Measurements from ENCODE around the gene PHPT1. TPM values are rescaled to one million over a fixed set of nuclear protein-coding genes. Genes with fewer than 3 reads are reported as not detected.
"Not testable (repeated sequence)": the region's sequence is repeated elsewhere in the genome, so short reads cannot be mapped to it uniquely, and the experiment has no call there.

Gene PHPT1
- total RNA-seq: 10 to 100 TPM; 43.4 to 84.1 (median 53.9) TPM

- TF ChIP-seq POLR2A (IDR thresholded peaks at IDR 0.05; ENCODE audit: low read depth) (peak; percentile 73), POLR2AphosphoS5 (IDR thresholded peaks at IDR 0.05) (peak; percentile 88 to 96), CTCF (IDR thresholded peaks at IDR 0.05) (peak in 1 of 3 experiments; percentile 29), EP300 (IDR thresholded peaks at IDR 0.05) (no peak)
- peaks cover 43 to 66% (median 56%) of the 10 kb centered on the region in 4 donors for H3K4me1 ChIP-seq
Observed at GRCh38 chr9:136849038-136849959, at the start of gene PHPT1. TSS of gene PHPT1 (plus strand) at chr9:136849409. CDS start at chr9:136849431, 22 bp downstream.

GRCh38 chr9:136799854-136800657, 49.2 kb upstream of the PHPT1 start:
- H3K27ac ChIP-seq (replicated peaks in 1 of 4): no peak overlapping the region
- peaks cover 21 to 32% (median 23%) of the 10 kb centered on the region in 4 donors for H3K4me1 ChIP-seq

More at GRCh38 chr9:136849038-136849959, at the start of gene PHPT1:
- Histone ChIP-seq H3K27me3 (peaks cover 0 to 37% (median 24%) of the 10 kb centered on the region in 4 donors), H3K4me3 (peak within 1 kb of the TSS; percentile 57 to 78 (median 74)), H3K9me3 (no peaks in the 10 kb centered on the region), H3K36me3 (peaks cover 0 to 18% (median 11%) of the 10 kb centered on the region in 4 donors), H3K27ac (replicated peaks in 1 of 4) (peak within 1 kb of the TSS; percentile 88 to 95 (median 90))
- DNase-seq (ENCODE audit: extremely low spot score): peak; percentile 100
- intact Hi-C loops (cut with DNase I): loop anchor here (5.0 kb wide), 1 partner anchor 47 kb away; no protein-coding TSS in a partner anchor
- WGBS: no CpG with 5 or more reads among the region's 77 CpGs

GRCh38 chr9:136802321-136802720, 46.9 kb upstream of the PHPT1 start:
- Histone ChIP-seq H3K27me3 (peaks cover 6 to 58% (median 45%) of the 10 kb centered on the region in 4 donors), H3K27ac (replicated peaks in 1 of 4) (no peak overlapping the region), H3K9me3 (no peaks in the 10 kb centered on the region), H3K4me3 (no peak overlapping the region), H3K4me1 (peaks cover 32 to 43% (median 38%) of the 10 kb centered on the region in 4 donors), H3K36me3 (peaks cover 0 to 14% (median 4%) of the 10 kb centered on the region in 4 donors)
- intact Hi-C loops (cut with DNase I): loop anchor here (5.0 kb wide), 1 partner anchor 45 kb away; the partner anchor contains the start of gene PHPT1
- no peak for DNase-seq (ENCODE audit: extremely low spot score)
- WGBS: 100% methylated on average over 1 of the region's 6 CpGs
- TF ChIP-seq POLR2AphosphoS5 (IDR thresholded peaks at IDR 0.05) (no peak), POLR2A (IDR thresholded peaks at IDR 0.05; ENCODE audit: low read depth) (no peak), EP300 (IDR thresholded peaks at IDR 0.05) (no peak), CTCF (IDR thresholded peaks at IDR 0.05) (no peak)

More at GRCh38 chr9:136799854-136800657, 49.2 kb upstream of the PHPT1 start:
- DNase-seq (ENCODE audit: extremely low spot score): no peak
- no peak for TF ChIP-seq POLR2A (IDR thresholded peaks at IDR 0.05; ENCODE audit: low read depth)
- TF ChIP-seq CTCF (IDR thresholded peaks at IDR 0.05): no peak
- TF ChIP-seq POLR2AphosphoS5 (IDR thresholded peaks at IDR 0.05): no peak
- intact Hi-C loops (cut with DNase I): loop anchor here (5.0 kb wide), 1 partner anchor 47 kb away; the partner anchor contains the start of gene PHPT1
- WGBS: 0% methylated on average over 21 of the region's 63 CpGs
- Histone ChIP-seq H3K9me3 (no peaks in the 10 kb centered on the region), H3K36me3 (peaks cover 0 to 5% (median 2%) of the 10 kb centered on the region in 4 donors), H3K27me3 (peaks cover 6 to 72% (median 52%) of the 10 kb centered on the region in 4 donors), H3K4me3 (peak overlapping the region; percentile 38 to 46 (median 44))

GRCh38 chr9:136803009-136803550, 46.1 kb upstream of the PHPT1 start:
- DNase-seq (ENCODE audit: extremely low spot score); H3K4me3 ChIP-seq; H3K27ac ChIP-seq (replicated peaks in 1 of 4); H3K9me3 ChIP-seq: not testable (repeated sequence)
- H3K27me3 ChIP-seq: peaks cover 6 to 50% (median 38%) of the 10 kb centered on the region in 4 donors
- H3K36me3 ChIP-seq: peaks cover 0 to 14% (median 4%) of the 10 kb centered on the region in 4 donors
- intact Hi-C loops (cut with DNase I): loop anchor here (5.0 kb wide), 1 partner anchor 44 kb away; the partner anchor contains the start of gene PHPT1
- 100% methylated on average over 1 of the region's 9 CpGs for WGBS
- peaks cover 33 to 45% (median 38%) of the 10 kb centered on the region in 4 donors for H3K4me1 ChIP-seq
